Stimulated activated CD4-positive, alpha-beta T cell treated with anti-CD3 and anti-CD28 coated beads, Interleukin-12 subunit alpha, Interleukin-12 subunit beta, amount 100 ng/mL, for 48 hours (primary cell): ENCODE results near the gene ASAH2.

Experiments
- DNase-seq, 3 donors: peaks; one replicate each; pipeline ENCODE4 v3.0.0-alpha.2; 2020; ENCODE audit warnings: low read depth in 2 of 3, low spot score in 1 of 3

ASAH2 gene

DNA sequence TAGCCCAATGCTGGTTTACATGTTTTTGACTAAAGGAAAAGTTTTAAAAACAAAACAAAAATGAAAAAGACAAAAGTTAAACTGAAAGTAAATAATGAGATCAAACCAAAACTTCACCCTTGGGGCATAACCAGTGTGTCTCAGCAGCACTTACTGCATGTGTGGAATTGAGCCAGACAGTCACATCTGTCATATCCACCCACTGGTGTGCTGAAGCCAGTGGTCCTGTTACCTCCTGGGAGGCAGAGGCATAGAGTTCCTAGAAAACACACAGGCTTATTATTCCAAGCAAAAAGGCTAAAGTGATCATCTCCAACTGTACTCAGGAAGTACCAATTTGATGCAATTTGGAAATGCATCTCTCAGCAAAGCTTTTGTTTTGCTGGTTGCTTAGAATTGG, 40.4 kb downstream of the ASAH2 start:
- DNase-seq, result no peak
